Adipocyte (in vitro differentiated cells): ENCODE data around the gene IFIT2.

Experiments
- DNase-seq: peaks from one replicate; pipeline ENCODE4 v3.0.0-alpha.2; 2015; ENCODE audit warnings: low read depth
- H3K27me3 ChIP-seq: replicated peaks from 2 replicates; pipeline ENCODE4 v1.7.0; 2013; ENCODE audit warnings: mild to moderate bottlenecking, low read length, moderate library complexity; ENCODE audit not compliant: control insufficient read depth, insufficient read depth
- H3K36me3 ChIP-seq: 2 replicates; pipeline ENCODE4 v1.7.0; 2013; ENCODE audit warnings: low read length, mild to moderate bottlenecking, moderate library complexity; ENCODE audit not compliant: control insufficient read depth, insufficient read depth, severe bottlenecking
- H3K4me1 ChIP-seq: 2 replicates; pipeline ENCODE4 v1.7.0; 2013; ENCODE audit warnings: mild to moderate bottlenecking, low read length, moderate library complexity; ENCODE audit not compliant: control insufficient read depth, insufficient read depth
- H3K4me3 ChIP-seq: 2 replicates; pipeline ENCODE4 v1.7.0; 2013; ENCODE audit warnings: mild to moderate bottlenecking, low read length, moderate library complexity
- H3K9ac ChIP-seq: 2 replicates; pipeline ENCODE4 v1.7.0; 2013; ENCODE audit warnings: mild to moderate bottlenecking, low read length, moderate library complexity
- H3K9me3 ChIP-seq: 2 replicates; pipeline ENCODE4 v1.7.0; 2013; ENCODE audit warnings: mild to moderate bottlenecking, low read length, moderate library complexity; ENCODE audit not compliant: control insufficient read depth

Gene IFIT2

DNA sequence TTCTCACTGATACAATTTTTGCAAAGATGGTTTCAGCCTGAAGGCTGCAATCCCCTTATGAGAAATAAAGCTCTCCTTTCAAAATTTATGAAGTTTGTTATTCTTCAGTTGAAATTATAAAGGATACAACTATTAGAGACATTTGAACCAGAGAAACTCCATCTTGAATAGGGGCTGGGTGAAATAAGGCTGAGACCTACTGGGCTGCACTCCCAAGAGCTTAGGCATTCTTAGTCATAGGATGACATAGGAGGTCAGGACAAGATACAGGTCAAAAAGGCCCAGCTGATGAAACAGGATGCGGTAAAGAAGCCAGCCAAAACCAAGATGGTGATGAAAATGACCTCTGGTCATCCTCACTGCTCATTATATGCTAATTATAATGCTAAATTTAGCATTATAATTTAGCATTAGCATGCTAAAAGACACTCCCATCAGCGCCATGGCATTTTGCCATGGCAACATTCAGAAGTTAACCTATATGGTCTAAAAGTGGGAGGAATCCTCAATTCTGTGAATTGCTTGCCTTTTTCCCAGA lies 53.6 kb downstream of the IFIT2 start:
- no peak for DNase-seq
- H3K9ac ChIP-seq: no peak overlapping the region

DNA sequence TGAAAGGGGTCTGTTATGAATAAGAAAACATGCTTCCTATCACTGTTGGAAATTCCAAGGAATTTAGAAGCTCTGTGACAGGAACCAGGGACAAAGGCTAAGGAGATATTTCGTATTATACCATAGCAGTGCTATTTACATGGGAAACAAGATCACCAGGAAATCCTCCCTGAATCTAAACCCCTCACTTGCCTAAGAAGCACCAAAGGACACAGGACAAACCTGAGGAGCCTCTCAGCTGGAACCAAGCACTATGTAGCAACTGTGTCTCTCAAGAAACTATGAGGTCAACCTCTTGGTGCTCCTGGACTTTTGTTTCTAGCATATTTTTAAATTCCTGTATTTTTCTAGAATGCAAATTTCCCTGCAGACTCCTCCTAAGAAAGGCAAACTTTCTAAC lies 55.2 kb downstream of the IFIT2 start:
- Histone ChIP-seq H3K9me3 (no peaks in the 10 kb centered on the region), H3K4me3 (no peak overlapping the region), H3K9ac (no peak overlapping the region), H3K4me1 (peaks cover 19% of the 10 kb centered on the region), H3K36me3 (no peaks in the 10 kb centered on the region), H3K27me3 (no peaks in the 10 kb centered on the region)
- no peak for DNase-seq

More for the DNA sequence above, 53.6 kb downstream of the IFIT2 start:
- no peaks in the 10 kb centered on the region for H3K27me3 ChIP-seq
- no peak overlapping the region for H3K4me3 ChIP-seq
- H3K36me3 ChIP-seq: no peaks in the 10 kb centered on the region
- H3K9me3 ChIP-seq: no peaks in the 10 kb centered on the region
- H3K4me1 ChIP-seq: peaks cover 35% of the 10 kb centered on the region

DNA sequence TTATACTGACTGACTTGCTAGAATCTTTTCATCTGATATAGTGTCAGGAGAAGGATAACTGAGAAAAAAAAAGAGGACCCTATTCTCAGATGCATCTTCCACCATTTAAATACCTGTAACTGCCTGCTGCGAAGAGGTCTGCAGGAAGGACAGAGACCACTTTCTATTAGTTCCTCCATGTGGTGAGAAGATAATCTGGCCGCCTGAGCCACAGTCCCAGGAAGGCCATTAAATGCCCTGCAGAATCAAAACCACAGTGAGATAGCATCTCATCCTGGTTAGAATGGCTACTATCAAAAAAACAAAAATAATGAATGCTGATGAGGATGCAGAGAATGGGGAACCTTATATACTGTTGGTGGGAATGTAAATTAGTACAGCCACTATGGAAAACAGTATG lies 56.1 kb downstream of the IFIT2 start:
- no peak for DNase-seq
- Histone ChIP-seq H3K4me3 (no peak overlapping the region), H3K9me3 (no peaks in the 10 kb centered on the region)

More for the DNA sequence above, 56.1 kb downstream of the IFIT2 start:
- Histone ChIP-seq H3K4me1 (peaks cover 11% of the 10 kb centered on the region), H3K36me3 (no peaks in the 10 kb centered on the region), H3K9ac (no peak overlapping the region), H3K27me3 (no peaks in the 10 kb centered on the region)
